Dendritic cell treated with granulocyte-macrophage colony-stimulating factor and Interleukin-4, amounts not matched to agents 40 ng/mL and 50 ng/mL, for 4 days (primary cell): ENCODE data around the gene ROCK2.

Experiments used
- H3K27ac Mint-ChIP-seq: one replicate; pipeline ENCODE4 v1.8.0; 2022; ENCODE audit warnings: mild to moderate bottlenecking, mixed read lengths
- H3K27me3 Mint-ChIP-seq: one replicate; pipeline ENCODE4 v1.8.0; 2022; ENCODE audit warnings: mild to moderate bottlenecking, mixed read lengths
- H3K36me3 Mint-ChIP-seq: one replicate; pipeline ENCODE4 v1.8.0; 2022; ENCODE audit warnings: low read depth, mixed read lengths
- H3K4me1 Mint-ChIP-seq: one replicate; pipeline ENCODE4 v1.8.0; 2022; ENCODE audit warnings: low read depth, mixed read lengths
- H3K4me3 Mint-ChIP-seq: one replicate; pipeline ENCODE4 v1.8.0; 2022; ENCODE audit warnings: mild to moderate bottlenecking, moderate library complexity, mixed read lengths
- H3K9me3 Mint-ChIP-seq: one replicate; pipeline ENCODE4 v1.8.0; 2022; ENCODE audit warnings: mixed read lengths
- intact Hi-C: fragments of 100-400 bp; cut with micrococcal nuclease; formaldehyde crosslinking; loops from one replicate; pipeline ENCODE4 v1.15.0; 2022

Gene ROCK2

DNA sequence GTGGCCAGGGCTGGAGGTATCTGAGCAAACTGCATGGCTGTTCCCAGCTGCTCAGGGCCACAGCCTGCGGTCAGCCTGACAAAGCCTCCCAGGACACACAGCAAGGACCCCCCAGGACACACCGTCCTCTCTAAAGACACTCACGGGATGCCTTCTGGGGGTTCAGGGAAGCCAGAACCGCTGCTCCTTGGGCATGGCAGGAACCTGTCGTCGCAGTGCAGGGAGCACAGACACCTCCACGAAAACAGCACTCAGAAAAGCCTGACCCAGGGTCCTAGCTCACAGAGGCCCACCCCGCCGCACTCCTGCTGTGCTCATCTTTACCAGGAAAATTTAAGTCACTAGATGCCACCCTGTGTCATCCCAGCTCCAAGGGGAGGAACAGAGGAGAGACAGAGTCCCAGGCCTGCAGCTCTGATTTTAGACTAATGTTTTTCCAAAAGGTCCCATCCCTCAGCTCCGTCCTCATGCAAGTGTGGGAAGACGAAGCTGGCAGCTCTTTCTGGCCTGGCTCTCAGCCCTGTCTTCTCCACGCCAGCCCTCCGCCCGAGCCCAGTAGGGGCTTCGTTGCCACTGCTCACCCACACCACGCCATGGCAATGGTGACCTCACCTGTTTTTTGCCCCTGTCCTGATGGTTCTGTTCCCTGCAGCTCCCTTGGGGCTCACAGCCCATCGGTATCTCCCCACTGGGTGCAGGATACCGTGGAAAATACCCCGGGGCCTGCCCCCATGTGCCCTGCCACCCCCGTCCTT lies 213.1 kb downstream of the ROCK2 start:
- Mint-ChIP-seq H3K36me3 (no peaks in the 10 kb centered on the region), H3K27me3 (peaks cover 63% of the 10 kb centered on the region), H3K4me1 (peaks cover 17% of the 10 kb centered on the region), H3K4me3 (no peak overlapping the region), H3K9me3 (no peaks in the 10 kb centered on the region), H3K27ac (no peak overlapping the region)
- intact Hi-C loops, result loop anchor here (5.0 to 10.0 kb wide), 4 partner anchors 53 to 451 kb away; partner anchors contain the start of gene ROCK2
